Subcutaneous abdominal adipose tissue (tissue), 5 donors: ENCODE results near the gene ENC1.

ENCODE experiments used
- H3K27ac ChIP-seq: one replicate; pipeline ENCODE4 v1.7.0; 2013; ENCODE audit warnings: low read depth, mild to moderate bottlenecking, inconsistent platforms, low read length, moderate library complexity
- H3K27me3 ChIP-seq, 5 donors: one replicate each; pipeline ENCODE4 v1.7.0; 2013; ENCODE audit warnings: low read length in 5 of 5, inconsistent platforms in 1 of 5; ENCODE audit not compliant: control insufficient read depth in 5 of 5, insufficient read depth in 4 of 5
- H3K36me3 ChIP-seq, 5 donors: one replicate each; pipeline ENCODE4 v1.7.0; 2013; ENCODE audit warnings: low read length in 5 of 5; ENCODE audit not compliant: control insufficient read depth in 5 of 5, insufficient read depth in 5 of 5
- H3K4me1 ChIP-seq, 5 donors: one replicate each; pipeline ENCODE4 v1.7.0; 2013; ENCODE audit warnings: low read length in 5 of 5, mild to moderate bottlenecking in 3 of 5, moderate library complexity in 1 of 5; ENCODE audit not compliant: control insufficient read depth in 5 of 5, insufficient read depth in 5 of 5
- H3K4me3 ChIP-seq, 5 donors: one replicate each; pipeline ENCODE4 v1.7.0; 2013; ENCODE audit warnings: low read length in 5 of 5, low read depth in 1 of 5
- H3K9ac ChIP-seq, 5 donors: one replicate each; pipeline ENCODE4 v1.7.0; 2013; ENCODE audit warnings: low read length in 5 of 5, mild to moderate bottlenecking in 4 of 5, moderate library complexity in 3 of 5
- H3K9me3 ChIP-seq, 5 donors: one replicate each; pipeline ENCODE4 v1.7.0; 2013; ENCODE audit warnings: low read length in 5 of 5; ENCODE audit not compliant: control insufficient read depth in 5 of 5
- donor health status: healthy.
- donor health status: healthy.
- donor health status: healthy.
- donor health status: healthy.
- donor health status: healthy.

Gene ENC1

GRCh38 chr5:74580729-74581109, 59.8 kb downstream of the ENC1 start:
- Histone ChIP-seq H3K27ac (no peak overlapping the region), H3K36me3 (no peaks in the 10 kb centered on the region), H3K4me1 (peaks cover 0 to 19% (median 17%) of the 10 kb centered on the region in 5 donors), H3K9me3 (no peaks in the 10 kb centered on the region), H3K27me3 (no peaks in the 10 kb centered on the region), H3K9ac (no peak overlapping the region), H3K4me3 (no peak overlapping the region)

GRCh38 chr5:74579215-74579614, 61.3 kb downstream of the ENC1 start:
- H3K27me3 ChIP-seq = no peaks in the 10 kb centered on the region
- H3K36me3 ChIP-seq = no peaks in the 10 kb centered on the region
- H3K9ac ChIP-seq = no peak overlapping the region
- no peak overlapping the region for H3K27ac ChIP-seq
- no peaks in the 10 kb centered on the region for H3K9me3 ChIP-seq
- H3K4me3 ChIP-seq = no peak overlapping the region
- peaks cover 0 to 19% (median 17%) of the 10 kb centered on the region in 5 donors for H3K4me1 ChIP-seq

- Histone ChIP-seq H3K9ac (no peak overlapping the region), H3K27me3 (no peaks in the 10 kb centered on the region), H3K4me3 (no peak overlapping the region), H3K4me1 (peaks cover 0 to 19% (median 17%) of the 10 kb centered on the region in 5 donors), H3K9me3 (no peaks in the 10 kb centered on the region), H3K27ac (no peak overlapping the region), H3K36me3 (no peaks in the 10 kb centered on the region)
Measured at GRCh38 chr5:74578356-74579044, 62.0 kb downstream of the ENC1 start.
